ENCODE data around the gene CYSRT1. TPM values are rescaled to one million over a fixed set of nuclear protein-coding genes. Genes with fewer than 3 reads are reported as not detected.

The CYSRT1 gene
- polyA plus RNA-seq, 3 donors, result 0.17 TPM; not detected in 2

DNA sequence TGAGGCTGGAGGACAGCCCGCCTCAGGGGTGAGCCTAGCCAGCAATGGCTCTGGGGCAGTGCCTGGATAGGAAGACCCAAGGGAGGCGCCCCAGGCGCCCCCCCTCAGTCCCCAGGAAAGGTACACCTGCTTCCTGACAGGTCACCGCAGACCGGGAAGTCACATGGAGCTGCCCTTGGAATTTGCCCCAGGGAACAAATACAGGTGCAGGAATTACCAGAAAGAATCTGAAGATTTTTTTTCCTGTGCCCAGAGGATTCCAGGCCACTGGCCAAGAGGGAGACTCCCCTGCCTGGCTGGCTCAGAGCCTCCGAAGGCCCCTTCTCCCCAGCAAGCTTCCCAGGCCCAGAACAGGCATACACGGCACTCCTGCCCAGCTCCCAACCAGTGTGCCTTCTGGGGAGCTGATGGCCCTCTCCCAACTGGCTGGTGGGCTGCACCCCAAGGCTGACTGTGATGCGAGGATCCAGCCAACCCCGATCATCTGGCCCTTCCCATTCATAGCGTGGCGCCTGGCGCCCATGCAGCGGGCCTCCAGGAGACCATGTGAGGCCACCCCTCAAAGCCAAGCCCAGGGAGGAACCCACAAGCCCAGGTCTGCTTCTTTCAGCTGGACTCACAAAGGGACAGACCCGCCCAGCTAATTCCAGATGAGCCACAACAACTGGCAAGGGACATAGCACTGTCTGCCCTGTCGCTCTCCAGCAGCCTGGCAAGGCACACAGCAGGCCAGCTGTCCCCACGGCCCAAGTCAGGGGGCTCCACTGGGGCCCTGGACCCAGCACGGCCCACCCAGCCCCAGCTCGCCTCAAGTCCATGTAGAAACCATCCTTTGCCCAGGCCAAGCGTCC lies 26.7 kb upstream of the CYSRT1 start:
- peak overlapping the region; percentile 0 for H3K4me2 ChIP-seq (replicated peaks; ENCODE audit: extremely low read depth, low read length, poor library complexity, severe bottlenecking)
- no peak overlapping the region for H3K27ac Mint-ChIP-seq
- WGBS (ENCODE audit: insufficient coverage), result 94% methylated on average over 19 of the region's 19 CpGs

DNA sequence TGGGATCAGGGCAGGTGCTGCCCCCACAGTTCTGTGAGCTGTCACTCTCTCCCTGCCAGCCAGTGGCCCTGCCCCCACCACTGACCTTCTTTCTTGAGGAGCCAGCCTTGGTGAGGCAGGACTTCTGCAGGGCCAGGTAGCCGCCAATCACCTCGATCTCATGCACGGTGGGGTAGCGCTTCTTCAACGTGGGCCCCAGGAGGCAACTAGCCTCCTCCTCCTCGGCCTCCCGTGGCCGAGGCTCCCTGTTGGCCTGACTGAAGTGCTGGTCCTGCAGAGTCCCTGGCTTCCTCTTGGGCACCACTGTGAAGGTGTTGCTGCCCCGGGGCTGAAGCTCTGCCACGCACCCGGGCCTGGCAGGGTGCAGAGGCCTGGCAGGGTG lies 26.1 kb upstream of the CYSRT1 start:
- H3K79me2 ChIP-seq (ENCODE audit: insufficient read depth, low read length), result peaks cover 31% of the 10 kb centered on the region

More for the DNA sequence above, 26.7 kb upstream of the CYSRT1 start:
- Histone ChIP-seq H3K27me3 (ENCODE audit: control insufficient read depth in 2 of 2, insufficient read depth in 2 of 2, low read length in 2 of 2) (peaks cover 0 to 4% of the 10 kb centered on the region in 2 donors), H3K9me3 (replicated peaks in 1 of 2; ENCODE audit: control insufficient read depth in 1 of 2, insufficient read depth in 1 of 2, low read length in 2 of 2) (no peaks in the 10 kb centered on the region), H3K36me3 (replicated peaks in 1 of 2; ENCODE audit: control insufficient read depth in 1 of 2, insufficient read depth in 2 of 2, low read length in 2 of 2) (peaks cover 0 to 2% of the 10 kb centered on the region in 2 donors), H3K79me2 (ENCODE audit: insufficient read depth, low read length) (peaks cover 26% of the 10 kb centered on the region), H2AFZ (ENCODE audit: insufficient read depth, low read depth, low read length, poor library complexity, severe bottlenecking) (no peak overlapping the region), H3K4me3 (replicated peaks in 1 of 3; ENCODE audit: low read depth in 2 of 3, low read length in 3 of 3) (no peak overlapping the region), H3K9ac (ENCODE audit: insufficient read depth, low read length, poor library complexity, severe bottlenecking) (no peak overlapping the region), H3K27ac (ENCODE audit: low read depth in 1 of 2, low read length in 2 of 2) (no peak overlapping the region), H4K20me1 (ENCODE audit: insufficient read depth, low read length) (peaks cover 21% of the 10 kb centered on the region), H3K4me1 (ENCODE audit: control insufficient read depth in 1 of 2, insufficient read depth in 2 of 2, low read length in 2 of 2) (peaks cover 28 to 37% of the 10 kb centered on the region in 2 donors)
- H3K27me3 Mint-ChIP-seq (ENCODE audit: low read depth in 3 of 3), result peaks cover 0 to 4% (median 0%) of the 10 kb centered on the region in 3 donors
- H3K4me3 Mint-ChIP-seq, result no peak overlapping the region
- peaks cover 31% of the 10 kb centered on the region for H3K4me1 Mint-ChIP-seq
- H3K9me3 Mint-ChIP-seq, result no peaks in the 10 kb centered on the region
- DNase-seq, result no peak
- TF ChIP-seq, protein P1, sequence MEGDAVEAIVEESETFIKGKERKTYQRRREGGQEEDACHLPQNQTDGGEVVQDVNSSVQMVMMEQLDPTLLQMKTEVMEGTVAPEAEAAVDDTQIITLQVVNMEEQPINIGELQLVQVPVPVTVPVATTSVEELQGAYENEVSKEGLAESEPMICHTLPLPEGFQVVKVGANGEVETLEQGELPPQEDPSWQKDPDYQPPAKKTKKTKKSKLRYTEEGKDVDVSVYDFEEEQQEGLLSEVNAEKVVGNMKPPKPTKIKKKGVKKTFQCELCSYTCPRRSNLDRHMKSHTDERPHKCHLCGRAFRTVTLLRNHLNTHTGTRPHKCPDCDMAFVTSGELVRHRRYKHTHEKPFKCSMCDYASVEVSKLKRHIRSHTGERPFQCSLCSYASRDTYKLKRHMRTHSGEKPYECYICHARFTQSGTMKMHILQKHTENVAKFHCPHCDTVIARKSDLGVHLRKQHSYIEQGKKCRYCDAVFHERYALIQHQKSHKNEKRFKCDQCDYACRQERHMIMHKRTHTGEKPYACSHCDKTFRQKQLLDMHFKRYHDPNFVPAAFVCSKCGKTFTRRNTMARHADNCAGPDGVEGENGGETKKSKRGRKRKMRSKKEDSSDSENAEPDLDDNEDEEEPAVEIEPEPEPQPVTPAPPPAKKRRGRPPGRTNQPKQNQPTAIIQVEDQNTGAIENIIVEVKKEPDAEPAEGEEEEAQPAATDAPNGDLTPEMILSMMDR (IDR thresholded peaks at IDR 0.05), result no peak
- intact Hi-C loops (cut with micrococcal nuclease), result no loop called here
- peaks cover 0 to 2% of the 10 kb centered on the region in 2 donors for H3K36me3 Mint-ChIP-seq

More for the DNA sequence above, 26.1 kb upstream of the CYSRT1 start:
- Mint-ChIP-seq H3K36me3 (peaks cover 0 to 2% of the 10 kb centered on the region in 2 donors), H3K4me1 (peaks cover 32% of the 10 kb centered on the region), H3K27ac (no peak overlapping the region), H3K4me3 (no peak overlapping the region), H3K27me3 (ENCODE audit: low read depth in 3 of 3) (peaks cover 0 to 4% (median 0%) of the 10 kb centered on the region in 3 donors), H3K9me3 (no peaks in the 10 kb centered on the region)
- H3K9me3 ChIP-seq (replicated peaks in 1 of 2; ENCODE audit: control insufficient read depth in 1 of 2, insufficient read depth in 1 of 2, low read length in 2 of 2), result no peaks in the 10 kb centered on the region
- 86% methylated on average over 7 of the region's 11 CpGs for WGBS (ENCODE audit: insufficient coverage)
- H2AFZ ChIP-seq (ENCODE audit: insufficient read depth, low read depth, low read length, poor library complexity, severe bottlenecking), result no peak overlapping the region
- peaks cover 0 to 2% of the 10 kb centered on the region in 2 donors for H3K36me3 ChIP-seq (replicated peaks in 1 of 2; ENCODE audit: control insufficient read depth in 1 of 2, insufficient read depth in 2 of 2, low read length in 2 of 2)
- DNase-seq, result no peak
- no peak overlapping the region for H3K9ac ChIP-seq (ENCODE audit: insufficient read depth, low read length, poor library complexity, severe bottlenecking)
- H3K27me3 ChIP-seq (ENCODE audit: control insufficient read depth in 2 of 2, insufficient read depth in 2 of 2, low read length in 2 of 2), result peaks cover 0 to 4% of the 10 kb centered on the region in 2 donors
- H3K4me2 ChIP-seq (replicated peaks; ENCODE audit: extremely low read depth, low read length, poor library complexity, severe bottlenecking), result peak overlapping the region; percentile 0
- intact Hi-C loops (cut with micrococcal nuclease), result no loop called here
- H4K20me1 ChIP-seq (ENCODE audit: insufficient read depth, low read length), result peaks cover 21% of the 10 kb centered on the region
- no peak overlapping the region for H3K27ac ChIP-seq (ENCODE audit: low read depth in 1 of 2, low read length in 2 of 2)
- H3K4me1 ChIP-seq (ENCODE audit: control insufficient read depth in 1 of 2, insufficient read depth in 2 of 2, low read length in 2 of 2), result peaks cover 28 to 41% of the 10 kb centered on the region in 2 donors
- TF ChIP-seq, protein P1 (IDR thresholded peaks at IDR 0.05), result no peak
- peak overlapping the region in 1 of 3 experiments; percentile 41 for H3K4me3 ChIP-seq (replicated peaks in 1 of 3; ENCODE audit: low read depth in 2 of 3, low read length in 3 of 3)
